ENCODE data around the gene EPN3. TPM values are rescaled to one million over a fixed set of nuclear protein-coding genes. Genes with fewer than 3 reads are reported as not detected.

Gene EPN3
- total RNA-seq, 4 donors from 2014 or later = 0.30 to 41.1 TPM; not detected in 2

GRCh38 chr17:50521514-50521913, 11.0 kb upstream of the EPN3 start:
- no peak overlapping the region for H3K27ac ChIP-seq
- intact Hi-C loops (cut with DNase I; ENCODE audit: low total_unique reads) = no loop called here

GRCh38 chr17:50522766-50523165, 9.8 kb upstream of the EPN3 start:
- H3K9me3 ChIP-seq = no peaks in the 10 kb centered on the region
- H3K4me1 ChIP-seq = no peaks in the 10 kb centered on the region
- intact Hi-C loops (cut with DNase I; ENCODE audit: low total_unique reads) = no loop called here
- H3K36me3 ChIP-seq = no peaks in the 10 kb centered on the region
- TF ChIP-seq CTCF (IDR thresholded peaks at IDR 0.05) (no peak), POLR2A (IDR thresholded peaks at IDR 0.05) (no peak)
- no peaks in the 10 kb centered on the region for H3K27me3 ChIP-seq
- no peak overlapping the region for H3K4me3 ChIP-seq
- DNase-seq = no peak
- no peak overlapping the region for H3K27ac ChIP-seq

More at GRCh38 chr17:50521514-50521913, 11.0 kb upstream of the EPN3 start:
- no peak for TF ChIP-seq POLR2A (IDR thresholded peaks at IDR 0.05)
- TF ChIP-seq CTCF (IDR thresholded peaks at IDR 0.05) = no peak
- Histone ChIP-seq H3K27me3 (no peaks in the 10 kb centered on the region), H3K4me1 (no peaks in the 10 kb centered on the region), H3K4me3 (no peak overlapping the region), H3K36me3 (no peaks in the 10 kb centered on the region), H3K9me3 (no peaks in the 10 kb centered on the region)
- no peak for DNase-seq

GRCh38 chr17:50523208-50523607, 9.3 kb upstream of the EPN3 start:
- Histone ChIP-seq H3K4me1 (no peaks in the 10 kb centered on the region), H3K36me3 (no peaks in the 10 kb centered on the region), H3K4me3 (no peak overlapping the region), H3K27me3 (no peaks in the 10 kb centered on the region), H3K9me3 (no peaks in the 10 kb centered on the region), H3K27ac (no peak overlapping the region)
- TF ChIP-seq POLR2A (IDR thresholded peaks at IDR 0.05) = no peak
- no peak for TF ChIP-seq CTCF (IDR thresholded peaks at IDR 0.05)
- intact Hi-C loops (cut with DNase I; ENCODE audit: low total_unique reads) = no loop called here
- DNase-seq = no peak

GRCh38 chr17:50524838-50525237, 7.7 kb upstream of the EPN3 start:
- Histone ChIP-seq H3K36me3 (no peaks in the 10 kb centered on the region), H3K27ac (no peak overlapping the region), H3K9me3 (no peaks in the 10 kb centered on the region), H3K4me1 (no peaks in the 10 kb centered on the region), H3K27me3 (no peaks in the 10 kb centered on the region), H3K4me3 (no peak overlapping the region)
- no peak for DNase-seq
- no peak for TF ChIP-seq CTCF (IDR thresholded peaks at IDR 0.05)
- no peak for TF ChIP-seq POLR2A (IDR thresholded peaks at IDR 0.05)
- intact Hi-C loops (cut with DNase I; ENCODE audit: low total_unique reads) = no loop called here

GRCh38 chr17:50527155-50527762, 5.3 kb upstream of the EPN3 start:
- Histone ChIP-seq H3K36me3 (no peaks in the 10 kb centered on the region), H3K4me3 (no peak overlapping the region), H3K4me1 (no peaks in the 10 kb centered on the region), H3K9me3 (no peaks in the 10 kb centered on the region), H3K27me3 (peaks cover 0 to 3% of the 10 kb centered on the region in 2 donors), H3K27ac (no peak overlapping the region)
- no peak for TF ChIP-seq POLR2A (IDR thresholded peaks at IDR 0.05)
- TF ChIP-seq CTCF (IDR thresholded peaks at IDR 0.05) = no peak
- intact Hi-C loops (cut with DNase I; ENCODE audit: low total_unique reads) = no loop called here
- DNase-seq = no peak

Measured in uterus (tissue), 4 donors.